H9 (cell line): ENCODE measurements around the gene NEURL1. TPM values are rescaled to one million over a fixed set of nuclear protein-coding genes. Genes with fewer than 3 reads are reported as not detected.

Source experiments
- DNase-seq: peaks from one replicate; pipeline ENCODE4 v3.0.0-alpha.2; 2017
- H2AFZ ChIP-seq: one replicate; pipeline ENCODE4 v1.6.1; 2013; ENCODE audit warnings: mild to moderate bottlenecking, low read length, control low read depth, moderate library complexity
- H2AK5ac ChIP-seq: 2 replicates; pipeline ENCODE4 v1.6.1; 2013; ENCODE audit warnings: low read length, control low read depth, mixed read lengths; ENCODE audit not compliant: insufficient read length
- H2BK120ac ChIP-seq: one replicate; pipeline ENCODE4 v1.6.1; 2013; ENCODE audit warnings: low read depth, mild to moderate bottlenecking, low read length, control low read depth, inconsistent platforms; ENCODE audit not compliant: poor library complexity, severe bottlenecking
- H2BK12ac ChIP-seq: 2 replicates; pipeline ENCODE4 v1.6.1; 2013; ENCODE audit warnings: low read length, control low read depth, mixed read lengths, low read depth; ENCODE audit not compliant: insufficient read length
- H2BK15ac ChIP-seq: 2 replicates; pipeline ENCODE4 v1.6.1; 2013; ENCODE audit warnings: low read depth, low read length, control low read depth
- H2BK20ac ChIP-seq: one replicate; pipeline ENCODE4 v1.6.1; 2013; ENCODE audit warnings: low read depth, mild to moderate bottlenecking, low read length, control low read depth, inconsistent platforms; ENCODE audit not compliant: poor library complexity, severe bottlenecking
- H2BK5ac ChIP-seq: 2 replicates; pipeline ENCODE4 v1.6.1; 2013; ENCODE audit warnings: low read length, control low read depth, mixed read lengths; ENCODE audit not compliant: insufficient read length
- H3K14ac ChIP-seq: 2 replicates; pipeline ENCODE4 v1.6.1; 2013; ENCODE audit warnings: low read length, control low read depth; ENCODE audit not compliant: insufficient read depth
- H3K18ac ChIP-seq: 2 replicates; pipeline ENCODE4 v1.6.1; 2013; ENCODE audit warnings: low read depth, mild to moderate bottlenecking, mixed read lengths, low read length, control low read depth; ENCODE audit not compliant: insufficient read length
- H3K23ac ChIP-seq: 2 replicates; pipeline ENCODE4 v1.6.1; 2013; ENCODE audit warnings: low read length, control low read depth, mixed read lengths, low read depth; ENCODE audit not compliant: insufficient read length
- H3K23me2 ChIP-seq: 2 replicates; pipeline ENCODE4 v1.6.1; 2013; ENCODE audit warnings: low read depth, mild to moderate bottlenecking, mixed read lengths, low read length, control low read depth; ENCODE audit not compliant: insufficient read length, poor library complexity, severe bottlenecking
- H3K27ac ChIP-seq: 2 replicates; pipeline ENCODE4 v1.5.1; 2013; ENCODE audit warnings: low read length, control low read depth, mixed read lengths, low read depth; ENCODE audit not compliant: insufficient read length
- H3K27me3 ChIP-seq: 2 replicates; pipeline ENCODE4 v1.6.1; 2013; ENCODE audit warnings: low read length, control low read depth, inconsistent platforms; ENCODE audit not compliant: insufficient read depth
- H3K4ac ChIP-seq: 2 replicates; pipeline ENCODE4 v1.6.1; 2013; ENCODE audit warnings: low read depth, mild to moderate bottlenecking, control low read depth, inconsistent platforms, low read length, moderate library complexity
- H3K4me1 ChIP-seq: 2 replicates; pipeline ENCODE4 v1.6.1; 2013; ENCODE audit warnings: low read length, control low read depth, inconsistent platforms; ENCODE audit not compliant: insufficient read depth
- H3K4me2 ChIP-seq: 2 replicates; pipeline ENCODE4 v1.6.1; 2013; ENCODE audit warnings: low read length, control low read depth, mixed read lengths; ENCODE audit not compliant: insufficient read length, insufficient read depth
- H3K56ac ChIP-seq: 2 replicates; pipeline ENCODE4 v1.6.1; 2013; ENCODE audit warnings: low read depth, mild to moderate bottlenecking, mixed read lengths, low read length, control low read depth; ENCODE audit not compliant: insufficient read length
- H3K79me1 ChIP-seq: 2 replicates; pipeline ENCODE4 v1.6.1; 2013; ENCODE audit warnings: low read depth, mild to moderate bottlenecking, moderate library complexity, low read length, control low read depth, inconsistent platforms; ENCODE audit not compliant: insufficient read depth, poor library complexity, severe bottlenecking
- H3K79me2 ChIP-seq: 2 replicates; pipeline ENCODE4 v1.6.1; 2013; ENCODE audit warnings: low read length, control low read depth, inconsistent platforms; ENCODE audit not compliant: insufficient read depth
- H3K9ac ChIP-seq: 2 replicates; pipeline ENCODE4 v1.6.1; 2013; ENCODE audit warnings: low read length, control low read depth, mixed read lengths; ENCODE audit not compliant: insufficient read length; ENCODE audit errors: extremely low read depth
- H3K9me3 ChIP-seq: one replicate; pipeline ENCODE4 v1.6.1; 2013; ENCODE audit warnings: low read depth, low read length, inconsistent platforms; ENCODE audit not compliant: control insufficient read depth
- H3T11ph ChIP-seq: one replicate; pipeline ENCODE4 v1.6.1; 2013; ENCODE audit warnings: mild to moderate bottlenecking, low read length, control low read depth, inconsistent platforms
- H4K20me1 ChIP-seq: one replicate; pipeline ENCODE4 v1.6.1; 2013; ENCODE audit not compliant: control insufficient read depth, insufficient read length, insufficient read depth
- H4K5ac ChIP-seq: 2 replicates; pipeline ENCODE4 v1.6.1; 2013; ENCODE audit warnings: low read depth, mild to moderate bottlenecking, mixed read lengths, low read length, control low read depth; ENCODE audit not compliant: insufficient read length
- H4K8ac ChIP-seq: replicated peaks from 2 replicates; pipeline ENCODE4 v1.6.1; 2013; ENCODE audit warnings: low read length, control low read depth, mixed read lengths, low read depth; ENCODE audit not compliant: insufficient read length
- H4K91ac ChIP-seq: 2 replicates; pipeline ENCODE4 v1.6.1; 2013; ENCODE audit warnings: low read depth, mild to moderate bottlenecking, moderate library complexity, mixed read lengths, low read length, control low read depth; ENCODE audit not compliant: insufficient read length
- H3K27ac Mint-ChIP-seq, 3 experiments: 2 replicates in 2 of 3; 3 replicates in 1 of 3; pipeline ENCODE4 v1.8.0; 2020 to 2021; ENCODE audit warnings: mixed read lengths in 3 of 3, mild to moderate bottlenecking in 1 of 3, moderate library complexity in 1 of 3
- H3K27me3 Mint-ChIP-seq: 2 replicates; pipeline ENCODE4 v1.8.0; 2021; ENCODE audit warnings: low read depth, mild to moderate bottlenecking, moderate library complexity, mixed read lengths
- H3K36me3 Mint-ChIP-seq, 3 experiments: 2 replicates in 2 of 3; 3 replicates in 1 of 3; pipeline ENCODE4 v1.8.0; 2020 to 2021; ENCODE audit warnings: low read depth in 3 of 3, mixed read lengths in 3 of 3; ENCODE audit not compliant: insufficient read depth in 1 of 3
- H3K4me1 Mint-ChIP-seq, 2 experiments: 2 replicates each; pipeline ENCODE4 v1.8.0; 2020; ENCODE audit warnings: mixed read lengths in 2 of 2
- H3K4me3 Mint-ChIP-seq, 2 experiments: 2 replicates in 1 of 2; 3 replicates in 1 of 2; pipeline ENCODE4 v1.8.0; 2020 to 2021; ENCODE audit warnings: mild to moderate bottlenecking in 2 of 2, mixed read lengths in 2 of 2, moderate library complexity in 1 of 2
- H3K9me3 Mint-ChIP-seq, 2 experiments: 2 replicates in 1 of 2; 3 replicates in 1 of 2; pipeline ENCODE4 v1.8.0; 2020; ENCODE audit warnings: mild to moderate bottlenecking in 2 of 2, mixed read lengths in 2 of 2, moderate library complexity in 1 of 2
- CTCF ChIP-seq: fragments of 200-600 bp; sonication (generic); conservative IDR thresholded peaks from 3 replicates; pipeline ENCODE4 v1.8.0; 2021; ENCODE audit warnings: antibody characterized with exemption, mild to moderate bottlenecking
- WGBS: extraction: QIAGEN DNeasy Blood & Tissue Kit; methylation state at CpG from one replicate; pipeline ENCODE4 v1.1.7; 2013; ENCODE audit warnings: missing lambda C conversion rate, low lambda C conversion rate, mixed read lengths; ENCODE audit not compliant: insufficient read length; ENCODE audit errors: extremely low coverage; 5-methylcytosine and 5-hydroxymethylcytosine counted together
- total RNA-seq: library from RNA; stranded (reverse); gene quantifications from 2 replicates; pipeline ENCODE4 v1.2.1, GENCODE V29; 2021

Gene NEURL1
- total RNA-seq, 1 experiment from 2014 or later: 1.2 TPM

DNA sequence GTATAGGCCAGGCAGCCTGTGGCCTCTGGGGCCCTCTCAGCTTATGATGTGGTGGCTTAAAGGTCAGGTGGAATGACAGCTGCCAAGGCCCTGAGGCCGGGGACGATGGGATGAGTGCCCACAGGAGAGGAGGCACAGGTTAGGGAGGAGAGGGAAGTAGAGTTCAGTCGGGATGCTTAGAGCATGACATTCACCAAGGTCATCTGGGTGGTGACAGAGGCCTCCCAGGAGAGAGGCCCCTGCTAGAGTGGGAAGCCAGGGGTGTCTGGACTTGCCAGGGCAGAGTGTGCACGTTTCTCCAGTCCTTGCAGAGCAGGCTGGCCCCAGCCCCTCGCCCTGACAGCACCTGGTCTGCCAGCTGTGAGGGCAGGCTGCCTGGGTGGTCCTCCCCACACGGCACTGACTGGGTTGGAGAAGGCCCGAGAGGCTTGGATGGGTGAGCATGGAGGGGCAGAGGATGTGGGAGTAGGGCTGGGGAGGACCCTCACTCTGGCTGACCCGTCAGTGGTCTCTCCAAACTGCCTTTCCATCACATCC lies 36.3 kb upstream of the NEURL1 start:
- H3K9ac ChIP-seq: no peak overlapping the region
- H3K9me3 Mint-ChIP-seq: no peaks in the 10 kb centered on the region
- no peaks in the 10 kb centered on the region for H4K20me1 ChIP-seq
- no peak overlapping the region for H4K91ac ChIP-seq
- H3K23ac ChIP-seq: no peak overlapping the region
- no peaks in the 10 kb centered on the region for H3K79me1 ChIP-seq
- H2AK5ac ChIP-seq: no peak overlapping the region
- WGBS: no CpG with 5 or more reads among the region's 8 CpGs
- no peaks in the 10 kb centered on the region for H3K36me3 Mint-ChIP-seq
- H3K4ac ChIP-seq: no peak overlapping the region
- no peaks in the 10 kb centered on the region for H3K9me3 ChIP-seq
- H2BK20ac ChIP-seq: no peak overlapping the region
- no peak overlapping the region for H2BK120ac ChIP-seq
- TF ChIP-seq CTCF: no peak
- no peak overlapping the region for H3K27ac Mint-ChIP-seq
- H2BK15ac ChIP-seq: no peak overlapping the region
- peaks cover 4 to 13% of the 10 kb centered on the region in 2 experiments for H3K4me1 Mint-ChIP-seq
- no peak overlapping the region for H2AFZ ChIP-seq
- H3K27ac ChIP-seq: no peak overlapping the region
- H3K56ac ChIP-seq: no peak overlapping the region
- H3K4me2 ChIP-seq: no peak overlapping the region
- DNase-seq: no peak
- H3K79me2 ChIP-seq: no peaks in the 10 kb centered on the region
- no peak overlapping the region for H3T11ph ChIP-seq
- H2BK5ac ChIP-seq: no peak overlapping the region
- H3K23me2 ChIP-seq: no peaks in the 10 kb centered on the region
- no peak overlapping the region for H3K14ac ChIP-seq
- H3K27me3 Mint-ChIP-seq: no peaks in the 10 kb centered on the region; the same call in 1 of the 2 replicates
- H3K27me3 ChIP-seq: no peaks in the 10 kb centered on the region
- H4K5ac ChIP-seq: no peak overlapping the region
- H3K18ac ChIP-seq: no peak overlapping the region
- H3K4me1 ChIP-seq: no peaks in the 10 kb centered on the region; the same call in 1 of the 2 replicates
- H2BK12ac ChIP-seq: no peak overlapping the region
- H3K4me3 Mint-ChIP-seq: no peak overlapping the region
- no peak overlapping the region for H4K8ac ChIP-seq
